ENCODE measurements around the gene ARFGEF3.

ARFGEF3 gene

DNA sequence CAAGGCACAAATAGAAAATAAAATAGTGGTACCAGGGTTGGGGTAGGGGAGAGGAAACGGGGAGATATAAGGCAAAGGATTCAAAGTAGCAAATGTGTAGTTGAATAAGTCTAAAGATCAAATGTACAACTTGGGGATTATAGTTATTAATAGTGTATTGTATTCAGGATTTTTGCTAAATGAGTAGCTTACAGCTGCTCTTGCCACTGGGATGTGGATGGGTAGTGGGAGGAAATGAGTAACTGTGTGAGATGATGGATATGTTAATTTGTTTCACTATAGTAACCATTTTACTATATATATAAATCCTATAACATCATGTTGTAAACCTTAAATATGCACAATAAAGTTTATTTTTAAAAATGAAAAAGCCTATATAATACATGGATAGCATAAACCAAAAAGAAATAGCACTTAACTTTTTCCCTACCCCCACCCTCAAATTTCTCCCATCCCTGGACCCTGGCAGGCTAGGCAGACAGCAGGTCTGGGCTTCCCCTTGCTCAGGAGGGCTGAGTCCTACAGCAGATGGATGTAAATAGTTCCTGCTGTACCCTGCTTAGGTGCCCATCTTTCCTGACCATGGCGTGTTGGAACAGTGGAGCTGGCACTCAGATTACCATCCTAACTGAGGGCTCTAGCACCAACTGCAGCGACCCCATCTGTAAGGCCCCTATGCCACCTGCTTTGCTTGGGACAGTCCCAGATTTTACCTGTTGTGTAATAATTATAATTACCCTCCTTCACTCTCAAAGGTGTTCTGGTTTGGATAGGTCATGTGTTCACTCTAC is 85.1 kb downstream of the ARFGEF3 start:
- DNase-seq = no peak

- no peak for DNase-seq
These were observed 86.3 kb downstream of the ARFGEF3 start for GRCh38 chr6:138248011-138248410.

DNA sequence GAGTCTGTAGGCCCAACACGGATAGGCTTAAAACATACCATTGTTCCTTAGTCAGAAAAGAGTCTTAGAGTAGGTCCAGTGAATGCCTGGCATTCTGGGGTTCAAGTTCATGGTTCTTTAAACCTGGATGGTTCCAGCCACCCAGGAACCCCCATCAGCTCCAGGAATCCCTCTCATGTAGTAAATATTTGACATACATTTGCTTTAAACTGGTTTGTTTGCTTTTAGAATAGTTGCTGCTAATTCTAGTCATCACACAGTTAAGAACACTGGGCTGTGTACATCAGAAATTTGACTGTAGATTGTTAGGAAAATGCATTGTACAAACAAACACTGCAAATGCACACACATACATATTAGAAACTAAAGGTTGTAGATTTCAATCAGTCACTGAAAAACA is 87.1 kb downstream of the ARFGEF3 start:
- DNase-seq = no peak

DNA sequence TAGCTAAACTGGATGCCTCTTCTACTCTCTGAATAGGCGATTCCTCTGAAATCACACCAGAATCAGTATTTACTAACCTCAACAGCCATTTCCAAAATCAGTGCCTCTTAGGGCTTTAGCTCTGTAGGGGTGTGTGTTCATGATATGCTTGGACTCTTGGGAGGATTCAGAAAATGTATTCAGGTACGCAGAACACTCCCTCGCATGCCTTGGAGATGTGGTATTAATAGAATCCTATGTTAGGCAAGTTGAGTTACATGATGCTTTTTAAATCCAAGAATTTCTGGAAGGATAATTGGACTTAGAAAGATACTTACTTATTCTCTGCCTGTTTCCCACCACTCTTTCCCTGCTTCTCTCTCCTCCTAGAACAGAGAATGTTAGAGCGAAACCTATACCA is 88.3 kb downstream of the ARFGEF3 start:
- no peak for DNase-seq

GRCh38 chr6:138250513-138251247 is 88.9 kb downstream of the ARFGEF3 start:
- no peak for DNase-seq

GRCh38 chr6:138253731-138254130 is 92.0 kb downstream of the ARFGEF3 start:
- DNase-seq = no peak

GRCh38 chr6:138255443-138255842 is 93.7 kb downstream of the ARFGEF3 start:
- no peak for DNase-seq

DNA sequence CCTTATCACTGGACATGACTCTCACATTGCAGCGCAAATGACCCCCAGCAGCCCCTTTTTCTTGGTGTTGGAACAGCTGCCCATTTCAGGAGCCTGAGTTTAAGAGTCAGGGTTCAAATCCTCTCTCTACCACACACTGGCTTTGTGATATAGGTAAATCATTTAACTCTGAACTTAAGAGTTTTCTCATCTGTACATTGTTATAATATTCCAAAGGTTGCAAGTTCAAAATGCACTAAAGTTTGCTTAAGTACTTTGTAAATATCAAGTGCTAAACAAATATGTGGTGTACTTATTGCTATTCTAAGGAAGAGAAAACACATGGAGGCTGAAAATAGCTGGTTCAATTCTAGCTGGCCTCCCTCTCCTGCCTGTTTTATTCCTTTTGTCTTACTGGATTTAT is 95.9 kb downstream of the ARFGEF3 start:
- no peak for DNase-seq

DNA sequence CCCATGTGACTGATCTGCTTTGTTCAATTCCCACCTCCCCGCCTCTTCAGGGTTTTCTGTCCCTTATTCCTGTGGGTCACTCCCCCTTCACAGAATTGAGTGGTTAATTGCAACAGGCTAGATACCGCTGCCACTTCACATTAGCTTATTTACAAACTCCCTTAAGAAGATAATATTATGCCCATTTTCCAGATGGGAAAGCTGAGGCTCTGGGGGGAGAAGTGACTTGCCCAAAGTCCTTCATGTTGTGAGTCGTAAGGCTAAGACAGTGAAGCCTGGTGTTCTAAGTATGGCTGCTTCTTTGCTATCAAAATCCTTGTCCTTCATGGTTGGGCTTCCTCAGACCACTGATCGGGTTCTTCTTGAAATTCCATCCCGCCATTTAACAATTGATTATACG is 96.5 kb downstream of the ARFGEF3 start:
- DNase-seq = no peak

DNA sequence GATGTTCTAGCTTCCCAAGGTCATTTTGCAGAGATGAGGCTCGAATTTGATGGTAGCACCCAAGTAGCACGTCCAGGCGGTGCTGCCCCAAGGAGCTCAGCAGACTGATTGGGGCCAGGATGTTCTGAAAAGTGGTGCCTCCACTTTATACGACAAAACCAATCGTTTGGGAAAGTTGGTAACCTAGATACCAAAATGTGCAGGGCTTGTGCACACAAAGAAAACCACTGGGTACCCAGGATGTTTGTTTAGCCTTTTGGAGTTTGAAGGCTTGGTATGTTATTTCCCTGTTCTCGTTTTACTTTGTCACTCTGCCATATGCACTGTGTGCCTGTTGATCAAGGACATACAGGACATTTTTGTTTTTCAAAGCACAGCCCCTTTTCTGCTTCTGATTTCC is 97.3 kb downstream of the ARFGEF3 start:
- no peak for DNase-seq

- no peak for DNase-seq
These were observed 99.5 kb downstream of the ARFGEF3 start for GRCh38 chr6:138261116-138261780.

DNA sequence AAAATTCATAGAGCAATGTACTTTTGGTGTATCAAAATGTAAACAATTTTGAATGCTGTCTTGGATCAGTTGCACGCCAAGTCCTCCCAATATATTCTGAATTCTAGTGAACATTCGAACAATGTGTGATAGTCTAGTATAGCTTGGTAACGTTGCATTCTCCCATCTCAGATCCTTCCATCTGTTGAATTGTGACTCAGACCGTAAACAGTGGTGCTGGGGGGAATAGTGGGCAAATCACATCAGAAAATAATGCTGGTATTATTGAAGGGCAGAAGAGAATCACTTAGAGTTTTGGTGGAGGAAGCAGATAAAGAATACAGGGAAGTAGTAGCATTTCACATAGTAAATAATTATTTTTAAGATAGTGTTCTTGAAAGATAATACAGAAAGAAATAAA is 102.2 kb downstream of the ARFGEF3 start:
- no peak for DNase-seq

DNA sequence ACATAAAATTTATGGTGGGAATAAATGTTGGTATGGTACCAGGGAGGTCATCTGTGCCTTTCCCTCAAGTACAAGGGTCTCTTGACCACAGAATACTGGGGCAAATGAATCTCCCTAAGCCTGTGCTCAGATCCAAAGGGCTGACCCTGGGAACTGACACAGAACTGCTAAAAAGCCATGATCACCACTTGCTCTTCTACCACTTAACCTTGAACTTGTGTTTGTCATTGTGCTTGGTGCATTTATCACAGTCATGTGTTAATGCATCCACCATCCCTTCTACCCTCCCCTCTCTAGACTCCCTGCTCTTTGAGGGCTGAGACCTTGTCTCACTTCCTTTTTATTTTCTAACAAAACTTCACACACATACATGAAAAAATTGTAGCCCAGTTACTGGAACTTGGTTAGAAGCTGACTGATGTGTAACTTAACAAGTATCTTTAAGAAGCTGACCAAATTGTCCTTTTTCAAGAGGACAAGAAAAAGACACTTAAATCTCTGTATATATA is 102.7 kb downstream of the ARFGEF3 start:
- no peak for DNase-seq

DNA sequence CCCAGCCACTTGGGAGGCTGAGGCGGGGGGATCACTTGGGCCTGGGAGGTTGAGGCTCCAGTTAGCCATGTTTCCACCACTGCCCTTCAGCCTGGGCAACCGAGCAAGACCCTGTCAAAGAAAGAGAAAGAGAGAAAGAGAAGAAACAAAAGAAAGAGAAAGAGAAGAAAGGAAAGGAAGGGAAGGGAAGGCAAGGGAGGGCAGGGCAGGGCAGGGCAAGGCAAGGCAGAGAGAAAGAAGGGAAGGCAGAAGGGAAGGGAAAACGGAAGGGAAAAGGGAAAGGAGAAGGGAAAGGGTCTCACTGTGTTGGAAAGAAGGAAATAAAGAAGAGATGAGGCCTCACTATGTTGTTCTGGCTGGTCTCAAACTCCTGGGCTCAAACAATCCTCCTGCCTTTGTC is 104.4 kb downstream of the ARFGEF3 start:
- DNase-seq = no peak

DNA sequence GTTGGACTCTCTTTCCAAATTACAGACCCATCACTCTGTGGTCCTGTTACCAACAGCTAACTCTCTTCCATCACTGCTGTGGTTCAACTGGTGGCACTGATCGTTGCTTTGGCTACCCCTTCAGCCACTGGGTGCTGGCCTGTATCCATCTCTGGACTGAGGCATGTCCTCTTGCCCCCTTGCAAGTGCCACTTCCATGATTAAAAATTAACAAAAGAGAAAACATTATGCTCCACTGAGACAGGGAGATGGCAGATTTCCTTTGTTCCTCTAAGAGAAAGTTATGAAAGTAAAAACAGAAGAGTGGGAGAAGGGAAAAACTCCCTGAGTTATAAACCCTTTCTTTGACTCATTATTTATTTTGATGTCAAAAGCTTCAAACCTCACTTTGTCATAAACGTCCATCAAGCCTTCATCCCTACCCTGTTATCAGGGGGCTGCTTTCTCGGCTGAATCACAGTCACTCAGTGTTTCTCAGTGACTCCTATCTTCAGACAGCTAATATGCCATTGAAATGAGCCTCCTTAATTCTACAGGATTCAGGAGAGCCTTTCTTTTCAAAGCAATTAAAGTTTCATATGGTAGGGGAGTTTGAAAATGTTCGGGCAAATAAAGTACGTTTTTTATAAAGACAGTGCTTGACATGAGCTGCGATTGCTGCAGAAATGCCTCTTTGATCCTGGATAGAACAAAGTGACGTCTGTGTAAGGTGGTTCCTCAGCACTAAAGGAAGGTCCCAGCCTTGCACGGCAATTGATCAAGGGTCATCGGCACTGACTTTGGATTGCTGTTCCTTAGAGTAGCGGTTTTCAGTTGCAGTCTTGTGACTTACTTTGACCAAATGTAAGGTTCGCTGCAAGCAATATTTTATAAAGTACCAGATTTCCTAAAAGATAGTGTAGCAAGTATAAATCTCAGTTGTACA is 106.5 kb downstream of the ARFGEF3 start:
- no peak for DNase-seq

DNA sequence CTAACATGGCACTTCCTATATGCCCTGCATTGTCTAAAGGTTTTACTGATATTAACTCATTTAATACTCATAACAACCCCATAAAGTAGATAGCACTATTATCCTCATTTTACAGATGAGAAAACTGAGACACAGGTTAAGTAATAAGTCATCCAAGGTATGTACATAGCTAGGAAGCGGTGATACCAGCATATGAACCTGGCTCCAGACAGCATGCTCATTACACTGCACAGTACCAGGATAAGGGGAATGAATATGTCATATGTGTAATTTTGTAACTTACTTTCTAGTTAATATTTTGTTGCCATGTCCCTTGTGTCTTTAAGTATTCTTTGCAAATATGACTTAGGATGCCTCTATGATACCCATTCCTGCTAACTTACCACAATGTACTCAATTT is 109.7 kb downstream of the ARFGEF3 start:
- no peak for DNase-seq

- no peak for DNase-seq
These were observed 111.0 kb downstream of the ARFGEF3 start for GRCh38 chr6:138272533-138273315.

- DNase-seq = no peak
These were observed 114.2 kb downstream of the ARFGEF3 start for GRCh38 chr6:138275976-138276375.

GRCh38 chr6:138277835-138278234 is 116.1 kb downstream of the ARFGEF3 start:
- no peak for DNase-seq

DNA sequence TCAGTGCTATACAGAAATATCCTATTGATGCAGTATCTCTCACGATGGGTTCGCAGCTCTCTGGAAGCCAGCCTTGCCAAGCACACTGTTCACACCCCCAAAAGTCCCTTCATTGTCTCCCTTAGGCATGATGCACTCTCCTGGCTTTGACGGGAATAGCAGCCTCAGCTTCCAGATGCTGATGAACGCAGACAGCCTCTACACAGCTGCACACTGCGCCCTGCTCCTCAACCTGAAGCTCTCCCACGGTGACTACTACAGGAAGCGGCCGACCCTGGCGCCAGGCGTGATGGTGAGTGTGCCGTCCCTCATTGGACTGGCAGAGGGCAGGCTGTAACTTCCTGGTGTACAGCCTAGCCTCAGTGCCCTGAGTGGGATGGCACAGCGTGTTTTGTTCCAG is 116.6 kb downstream of the ARFGEF3 start:
- no peak for DNase-seq

DNA sequence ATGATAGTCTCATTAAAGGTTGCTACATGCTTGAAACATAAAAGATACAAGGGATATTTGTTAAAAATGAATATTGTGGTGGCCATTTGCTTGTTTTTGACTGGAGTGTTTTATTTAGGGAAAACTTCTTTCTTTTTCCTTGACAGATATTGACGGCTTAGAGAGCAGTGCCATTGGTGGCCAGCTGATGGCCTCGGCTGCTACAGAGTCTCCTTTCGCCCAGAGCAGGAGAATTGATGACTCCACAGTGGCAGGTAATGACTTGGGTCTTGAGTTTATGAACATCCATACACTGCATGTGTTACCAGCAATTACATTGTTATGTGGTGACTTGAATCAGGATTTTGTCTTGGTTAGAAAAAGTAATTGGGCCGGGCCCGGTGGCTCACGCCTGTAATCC is 124.1 kb downstream of the ARFGEF3 start:
- no peak for DNase-seq

GRCh38 chr6:138286698-138287097 is 125.0 kb downstream of the ARFGEF3 start:
- no peak for DNase-seq
